Coronary artery (tissue), 2 donors: Measurements from ENCODE around the gene CD68.

Experiments used
- DNase-seq: peaks from one replicate; pipeline ENCODE4 v3.0.0-alpha.2; 2017; ENCODE audit warnings: low spot score
- H3K27ac ChIP-seq, 2 donors: fragments of 200-600 bp; sonication (generic); one replicate each; pipeline ENCODE4 v1.5.1; 2016 to 2019
- H3K4me3 ChIP-seq: fragments of 200-600 bp; sonication (generic); 2 replicates; pipeline ENCODE4 v1.5.1; 2016; ENCODE audit warnings: mild to moderate bottlenecking, moderate library complexity
- TF ChIP-seq, protein P1 (sequence below): fragments of 200-600 bp; sonication (generic); IDR thresholded peaks from one replicate; pipeline ENCODE4 v1.5.1; 2019; ENCODE audit warnings: antibody characterized with exemption

The CD68 gene

DNA sequence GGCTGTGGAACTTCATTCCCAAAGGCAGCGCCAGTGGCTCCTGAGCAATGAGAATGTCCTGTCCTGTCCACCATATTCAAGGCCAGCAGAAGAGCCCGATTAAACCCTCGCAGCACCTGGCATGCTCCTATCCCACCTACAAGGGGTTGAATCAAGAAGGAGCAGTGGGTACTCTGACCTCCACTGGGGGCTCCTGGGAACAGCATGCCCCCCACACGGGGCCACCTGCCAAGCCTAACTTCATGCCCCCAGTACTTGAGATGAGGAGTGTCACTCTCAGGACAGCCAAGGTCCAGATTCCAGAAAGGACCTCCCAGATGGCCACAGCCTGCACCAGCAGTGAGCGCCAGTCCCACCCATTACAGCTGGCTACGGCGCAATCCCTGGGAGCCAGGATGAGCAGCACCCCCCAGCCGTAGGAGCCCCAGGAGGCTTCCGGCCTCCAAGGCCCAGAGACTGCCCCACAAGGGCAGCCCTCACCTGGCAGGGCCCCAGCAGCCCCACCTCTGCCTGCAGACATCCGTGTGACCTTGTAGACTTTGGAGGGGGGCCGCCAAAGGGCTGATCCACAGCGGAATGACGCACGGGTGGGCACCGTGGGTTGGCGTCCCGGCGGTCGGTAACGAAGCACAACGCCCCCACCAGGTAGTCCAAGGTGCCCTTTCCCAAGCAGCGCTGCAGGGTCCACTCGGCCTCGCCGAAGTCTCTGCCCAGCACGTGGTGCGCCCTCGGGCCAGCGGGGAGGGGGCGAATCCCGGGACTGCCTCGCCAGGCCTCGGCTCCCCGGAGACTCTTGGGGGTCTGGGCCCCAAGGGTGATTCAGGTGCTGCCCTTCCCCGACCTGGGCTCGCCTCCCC, 3.2 kb downstream of the CD68 start:
- no peak for DNase-seq
- H3K27ac ChIP-seq, result peak overlapping the region; percentile 87 to 97
- peak overlapping the region; percentile 84 for H3K4me3 ChIP-seq
- TF ChIP-seq, protein P1, sequence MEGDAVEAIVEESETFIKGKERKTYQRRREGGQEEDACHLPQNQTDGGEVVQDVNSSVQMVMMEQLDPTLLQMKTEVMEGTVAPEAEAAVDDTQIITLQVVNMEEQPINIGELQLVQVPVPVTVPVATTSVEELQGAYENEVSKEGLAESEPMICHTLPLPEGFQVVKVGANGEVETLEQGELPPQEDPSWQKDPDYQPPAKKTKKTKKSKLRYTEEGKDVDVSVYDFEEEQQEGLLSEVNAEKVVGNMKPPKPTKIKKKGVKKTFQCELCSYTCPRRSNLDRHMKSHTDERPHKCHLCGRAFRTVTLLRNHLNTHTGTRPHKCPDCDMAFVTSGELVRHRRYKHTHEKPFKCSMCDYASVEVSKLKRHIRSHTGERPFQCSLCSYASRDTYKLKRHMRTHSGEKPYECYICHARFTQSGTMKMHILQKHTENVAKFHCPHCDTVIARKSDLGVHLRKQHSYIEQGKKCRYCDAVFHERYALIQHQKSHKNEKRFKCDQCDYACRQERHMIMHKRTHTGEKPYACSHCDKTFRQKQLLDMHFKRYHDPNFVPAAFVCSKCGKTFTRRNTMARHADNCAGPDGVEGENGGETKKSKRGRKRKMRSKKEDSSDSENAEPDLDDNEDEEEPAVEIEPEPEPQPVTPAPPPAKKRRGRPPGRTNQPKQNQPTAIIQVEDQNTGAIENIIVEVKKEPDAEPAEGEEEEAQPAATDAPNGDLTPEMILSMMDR, result no peak

GRCh38 chr17:7583253-7584109, 4.0 kb downstream of the CD68 start, which contains the start of gene MPDU1:
MPDU1 (plus strand) TSS chr17:7583852; CDS start chr17:7583863, 11 bp downstream.
- TF ChIP-seq, protein P1, result no peak
- peak within 1 kb of the TSS; percentile 87 to 97 for H3K27ac ChIP-seq
- H3K4me3 ChIP-seq, result peak within 1 kb of the TSS; percentile 84
- DNase-seq, result peak; percentile 98

GRCh38 chr17:7586673-7587419, 7.4 kb downstream of the CD68 start:
- Histone ChIP-seq H3K4me3 (no peak overlapping the region), H3K27ac (peak overlapping the region in 1 of 2 donors; percentile 55)
- DNase-seq, result no peak
- TF ChIP-seq, protein P1, result no peak

DNA sequence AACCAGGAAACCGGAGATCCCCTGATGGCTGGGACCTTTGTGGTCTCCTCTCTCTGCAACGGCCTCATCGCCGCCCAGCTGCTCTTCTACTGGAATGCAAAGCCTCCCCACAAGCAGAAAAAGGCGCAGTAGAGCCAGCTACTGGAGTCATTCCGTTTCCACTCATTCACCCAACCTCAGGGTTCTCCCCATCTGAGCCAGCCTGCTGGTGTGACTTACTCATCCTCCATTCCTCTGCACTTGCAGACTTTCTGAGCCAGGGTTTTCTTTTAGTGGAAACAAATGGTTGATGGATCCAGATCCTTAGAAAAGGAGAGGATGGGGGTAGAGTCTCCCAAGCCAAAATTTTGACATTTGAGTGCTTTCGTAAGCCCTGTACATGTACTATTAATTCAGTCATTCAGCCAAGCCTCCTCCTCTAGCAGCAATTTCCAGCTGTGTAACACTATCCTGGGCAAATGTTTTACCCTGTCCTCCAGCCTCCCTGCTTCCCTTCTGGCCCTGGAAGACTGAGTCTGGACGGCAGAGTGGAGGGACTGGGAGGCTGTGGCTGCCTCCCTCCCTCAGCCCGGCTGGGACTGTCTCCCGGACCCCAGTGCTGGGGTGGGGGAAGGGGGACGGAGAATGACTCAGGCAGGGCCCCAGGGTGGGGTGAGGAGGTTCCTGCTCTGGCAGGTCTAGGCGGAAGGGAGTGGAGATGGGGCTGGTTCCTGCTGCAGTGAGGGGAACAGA, 8.1 kb downstream of the CD68 start:
- no peak for DNase-seq
- peak overlapping the region in 1 of 2 donors; percentile 74 for H3K27ac ChIP-seq

DNA sequence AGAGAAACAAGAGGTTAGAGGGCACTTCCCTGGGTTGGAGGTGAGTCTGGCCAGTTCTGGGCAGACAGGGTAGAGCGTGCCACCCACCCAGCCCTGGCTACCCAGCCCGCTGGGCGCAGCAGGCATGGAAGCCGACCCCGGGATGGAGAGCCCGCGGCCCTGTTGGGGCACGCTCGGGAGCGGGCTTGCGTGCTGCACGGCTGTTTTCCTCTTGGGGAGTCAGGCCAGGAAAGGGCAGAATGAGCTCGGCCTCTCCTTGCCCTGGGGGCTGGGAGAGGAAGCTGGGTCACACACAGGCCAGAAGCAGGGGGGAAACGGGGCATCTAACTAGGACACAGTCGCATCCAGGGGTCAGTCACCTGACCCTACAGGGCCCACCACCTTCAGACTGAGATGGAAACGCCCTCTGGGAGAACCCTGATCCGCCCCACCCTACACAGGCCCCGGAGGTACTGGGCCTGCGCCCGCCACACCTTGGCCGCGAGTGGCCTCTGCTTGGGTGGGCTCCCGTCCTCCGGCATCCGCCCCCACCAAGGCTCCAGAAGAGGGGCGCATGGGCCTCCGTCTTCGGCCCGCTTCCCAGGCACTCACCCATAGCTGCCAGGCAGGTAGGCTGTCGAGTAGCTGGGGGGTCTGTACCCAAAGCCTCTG, 9.2 kb downstream of the CD68 start:
- TF ChIP-seq, protein P1, result no peak
- DNase-seq, result no peak
- peak overlapping the region; percentile 72 for H3K4me3 ChIP-seq
- H3K27ac ChIP-seq, result peak overlapping the region; percentile 4 to 74

More for the DNA sequence above, 8.1 kb downstream of the CD68 start:
- no peak overlapping the region for H3K4me3 ChIP-seq
- TF ChIP-seq, protein P1, result no peak
